Right cardiac atrium (tissue), 5 donors: Measurements from ENCODE around the gene TENT4A. TPM values are rescaled to one million over a fixed set of nuclear protein-coding genes. Genes with fewer than 3 reads are reported as not detected.
A peak's percentile ranks its signal among the peaks of the same experiment; 100 is the strongest.

Experiments
- ATAC-seq, 2 donors: fragments of 200-7000 bp; cut with Tn5 transposase; one replicate each; pipeline versions ENCODE4 v1.8.0 to v1.9.1; 2020; ENCODE audit warnings: moderate library complexity in 2 of 2, mild to moderate bottlenecking in 1 of 2
- DNase-seq, 3 donors: peaks; one replicate each; pipeline ENCODE4 v3.0.0-alpha.2; 2020
- H3K27ac ChIP-seq: one replicate; pipeline ENCODE4 v1.5.1; 2013; ENCODE audit warnings: mild to moderate bottlenecking, low read length, control low read depth, moderate library complexity
- H3K27me3 ChIP-seq: one replicate; pipeline ENCODE4 v1.6.1; 2013; ENCODE audit not compliant: control insufficient read depth, insufficient read depth
- H3K4me1 ChIP-seq: one replicate; pipeline ENCODE4 v1.6.1; 2013; ENCODE audit warnings: low read length; ENCODE audit not compliant: control insufficient read depth, insufficient read depth
- H3K4me3 ChIP-seq: one replicate; pipeline ENCODE4 v1.5.1; 2013; ENCODE audit warnings: low read length, control low read depth
- H3K9me3 ChIP-seq: one replicate; pipeline ENCODE4 v1.6.1; 2013; ENCODE audit warnings: low read length; ENCODE audit not compliant: control insufficient read depth
- WGBS: extraction: QIAGEN DNeasy Blood & Tissue Kit; methylation state at CpG from one replicate; pipeline ENCODE4 v1.1.7; 2013; 5-methylcytosine and 5-hydroxymethylcytosine counted together
- intact Hi-C, 4 donors: fragments of 100-400 bp; cut with DNase I; formaldehyde crosslinking; loops; one replicate each; pipeline versions ENCODE4 v1.11.0 to v1.14.0; 2022 to 2023
- polyA plus RNA-seq: library from polyadenylated mRNA; stranded (reverse); fragments of 200-250 nt; gene quantifications from one replicate; pipeline ENCODE4 v1.2.3, GENCODE V29; 2013
- total RNA-seq, 4 donors: library from RNA; stranded (reverse); fragmentation: NEBNext Ultra II Directional; extraction: Animal tissue kit (Norgen Biotek cat#: 25700); gene quantifications; one replicate each; pipeline ENCODE4 v1.2.1, GENCODE V29; 2021
- donor health status: healthy with polysubstance abuse.
- donor health status: DM: no; HTN: yes; CAD: no.
- donor health status: DM: no; HTN: no; CAD: no.
- donor health status: DM: no; HTN: yes; CAD: no; lungs with severe emphysema.
- donor health status: DM: yes; HTN: yes; CAD: no.

Gene TENT4A
- total and polyA plus RNA-seq, 5 donors, result 4.7 to 14.5 (median 11.8) TPM

- intact Hi-C loops, result loop anchor here in 2 of 4 donors (10.0 kb wide), 2 partner anchors 107 to 1247 kb away; partner anchors contain the start of genes NSUN2 (in 2 of the 2) and SRD5A1 (in 2 of the 2)
- WGBS, result 87% methylated on average over 13 of the region's 13 CpGs
Observed at GRCh38 chr5:6742081-6742758, 29.0 kb downstream of the TENT4A start.

GRCh38 chr5:6743161-6743560 is 29.9 kb downstream of the TENT4A start:
- Histone ChIP-seq H3K27ac (no peak overlapping the region), H3K4me1 (no peaks in the 10 kb centered on the region), H3K9me3 (peaks cover 2% of the 10 kb centered on the region), H3K27me3 (no peaks in the 10 kb centered on the region), H3K4me3 (no peak overlapping the region)
- DNase-seq (no peak), ATAC-seq (no peak)
- intact Hi-C loops, result loop anchor here in 2 of 4 donors (10.0 kb wide), 2 partner anchors 108 to 1248 kb away; partner anchors contain the start of genes NSUN2 (in 2 of the 2) and SRD5A1 (in 2 of the 2)
- 77% methylated on average over 10 of the region's 10 CpGs for WGBS

More at GRCh38 chr5:6742081-6742758, 29.0 kb downstream of the TENT4A start:
- Histone ChIP-seq H3K9me3 (peaks cover 2% of the 10 kb centered on the region), H3K4me1 (no peaks in the 10 kb centered on the region), H3K27me3 (no peaks in the 10 kb centered on the region), H3K4me3 (no peak overlapping the region), H3K27ac (no peak overlapping the region)
- DNase-seq (no peak), ATAC-seq (no peak)

GRCh38 chr5:6744841-6745705 is 31.8 kb downstream of the TENT4A start:
- peak; percentile 22 to 59 for ATAC-seq
- no peaks in the 10 kb centered on the region for H3K4me1 ChIP-seq
- H3K27me3 ChIP-seq, result no peaks in the 10 kb centered on the region
- 60% methylated on average over 12 of the region's 12 CpGs for WGBS
- intact Hi-C loops, result loop anchor here in 3 of 4 donors (5.0 to 10.0 kb wide), 3 partner anchors 110 to 1250 kb away; partner anchors contain the start of genes NSUN2 (in 3 of the 3) and SRD5A1 (in 3 of the 3)
- no peak for DNase-seq
- no peak overlapping the region for H3K4me3 ChIP-seq
- H3K9me3 ChIP-seq, result peaks cover 2% of the 10 kb centered on the region
- H3K27ac ChIP-seq, result peak overlapping the region; percentile 50

GRCh38 chr5:6745706-6746222 is 32.5 kb downstream of the TENT4A start:
- Histone ChIP-seq H3K4me3 (no peak overlapping the region), H3K9me3 (peaks cover 2% of the 10 kb centered on the region), H3K27me3 (no peaks in the 10 kb centered on the region), H3K27ac (peak overlapping the region; percentile 50), H3K4me1 (no peaks in the 10 kb centered on the region)
- no peak for DNase-seq
- peak; percentile 68 to 71 for ATAC-seq
- 62% methylated on average over 10 of the region's 10 CpGs for WGBS
- intact Hi-C loops, result loop anchor here in 3 of 4 donors (5.0 to 10.0 kb wide), 3 partner anchors 111 to 1251 kb away; partner anchors contain the start of genes NSUN2 (in 3 of the 3) and SRD5A1 (in 3 of the 3)

GRCh38 chr5:6746244-6746643 is 33.0 kb downstream of the TENT4A start:
- no peaks in the 10 kb centered on the region for H3K4me1 ChIP-seq
- H3K4me3 ChIP-seq, result no peak overlapping the region
- H3K9me3 ChIP-seq, result peaks cover 2% of the 10 kb centered on the region
- intact Hi-C loops, result loop anchor here in 3 of 4 donors (5.0 to 10.0 kb wide), 3 partner anchors 111 to 1251 kb away; partner anchors contain the start of genes NSUN2 (in 3 of the 3) and SRD5A1 (in 3 of the 3)
- H3K27me3 ChIP-seq, result no peaks in the 10 kb centered on the region
- H3K27ac ChIP-seq, result no peak overlapping the region
- WGBS, result 91% methylated on average over 9 of the region's 9 CpGs
- DNase-seq (no peak), ATAC-seq (no peak)

- H3K27ac ChIP-seq, result no peak overlapping the region
- H3K9me3 ChIP-seq, result peaks cover 2% of the 10 kb centered on the region
- intact Hi-C loops, result loop anchor here in 3 of 4 donors (5.0 to 10.0 kb wide), 3 partner anchors 112 to 1252 kb away; partner anchors contain the start of genes NSUN2 (in 3 of the 3) and SRD5A1 (in 3 of the 3)
Observed at GRCh38 chr5:6747103-6747502, 33.9 kb downstream of the TENT4A start.

GRCh38 chr5:6748142-6748541 is 34.9 kb downstream of the TENT4A start:
- no peak for ATAC-seq
- Histone ChIP-seq H3K4me3 (no peak overlapping the region), H3K27me3 (no peaks in the 10 kb centered on the region), H3K4me1 (no peaks in the 10 kb centered on the region), H3K27ac (no peak overlapping the region), H3K9me3 (peaks cover 1% of the 10 kb centered on the region)
- intact Hi-C loops, result loop anchor here in 3 of 4 donors (5.0 to 10.0 kb wide), 3 partner anchors 113 to 1253 kb away; partner anchors contain the start of genes NSUN2 (in 3 of the 3) and SRD5A1 (in 3 of the 3)
- peak in 1 of 3 donors; percentile 24 for DNase-seq
- 90% methylated on average over 11 of the region's 11 CpGs for WGBS

More at GRCh38 chr5:6747103-6747502, 33.9 kb downstream of the TENT4A start:
- WGBS, result 83% methylated on average over 9 of the region's 9 CpGs
- Histone ChIP-seq H3K4me3 (no peak overlapping the region), H3K4me1 (no peaks in the 10 kb centered on the region), H3K27me3 (no peaks in the 10 kb centered on the region)
- no peak for DNase-seq
- ATAC-seq, result no peak

GRCh38 chr5:6749026-6749716 is 35.9 kb downstream of the TENT4A start:
- no peak overlapping the region for H3K4me3 ChIP-seq
- intact Hi-C loops, result loop anchor here in 3 of 4 donors (5.0 to 10.0 kb wide), 3 partner anchors 114 to 1254 kb away; partner anchors contain the start of genes NSUN2 (in 3 of the 3) and SRD5A1 (in 3 of the 3)
- ATAC-seq (no peak), DNase-seq (peak in 1 of 3 donors; percentile 12)
- H3K9me3 ChIP-seq, result no peaks in the 10 kb centered on the region
- H3K27me3 ChIP-seq, result no peaks in the 10 kb centered on the region
- H3K27ac ChIP-seq, result no peak overlapping the region
- 90% methylated on average over 22 of the region's 22 CpGs for WGBS
- H3K4me1 ChIP-seq, result no peaks in the 10 kb centered on the region

- no peak overlapping the region for H3K4me3 ChIP-seq
- DNase-seq (peak in 1 of 3 donors; percentile 19), ATAC-seq (no peak)
- no peak overlapping the region for H3K27ac ChIP-seq
- H3K4me1 ChIP-seq, result no peaks in the 10 kb centered on the region
- H3K9me3 ChIP-seq, result no peaks in the 10 kb centered on the region
- no peaks in the 10 kb centered on the region for H3K27me3 ChIP-seq
- WGBS, result 89% methylated on average over 23 of the region's 23 CpGs
- intact Hi-C loops, result no loop called here
Observed at GRCh38 chr5:6750142-6750840, 37.1 kb downstream of the TENT4A start.
